22Rv1 (cell line): ENCODE measurements around the gene COL27A1.

ENCODE experiments used
- H3K27ac ChIP-seq: fragments of 450-650 bp; 2 replicates; pipeline ENCODE4 v1.5.1; 2017
- ZFX ChIP-seq: fragments of 450-650 bp; IDR thresholded peaks from 2 replicates; pipeline ENCODE4 v1.6.1; 2017; ENCODE audit warnings: antibody characterized with exemption, borderline replicate concordance
- TF ChIP-seq, protein P1 (sequence below): fragments of 450-650 bp; IDR thresholded peaks from 2 replicates; pipeline ENCODE4 v1.5.1; 2017; ENCODE audit warnings: mild to moderate bottlenecking

The COL27A1 gene

DNA sequence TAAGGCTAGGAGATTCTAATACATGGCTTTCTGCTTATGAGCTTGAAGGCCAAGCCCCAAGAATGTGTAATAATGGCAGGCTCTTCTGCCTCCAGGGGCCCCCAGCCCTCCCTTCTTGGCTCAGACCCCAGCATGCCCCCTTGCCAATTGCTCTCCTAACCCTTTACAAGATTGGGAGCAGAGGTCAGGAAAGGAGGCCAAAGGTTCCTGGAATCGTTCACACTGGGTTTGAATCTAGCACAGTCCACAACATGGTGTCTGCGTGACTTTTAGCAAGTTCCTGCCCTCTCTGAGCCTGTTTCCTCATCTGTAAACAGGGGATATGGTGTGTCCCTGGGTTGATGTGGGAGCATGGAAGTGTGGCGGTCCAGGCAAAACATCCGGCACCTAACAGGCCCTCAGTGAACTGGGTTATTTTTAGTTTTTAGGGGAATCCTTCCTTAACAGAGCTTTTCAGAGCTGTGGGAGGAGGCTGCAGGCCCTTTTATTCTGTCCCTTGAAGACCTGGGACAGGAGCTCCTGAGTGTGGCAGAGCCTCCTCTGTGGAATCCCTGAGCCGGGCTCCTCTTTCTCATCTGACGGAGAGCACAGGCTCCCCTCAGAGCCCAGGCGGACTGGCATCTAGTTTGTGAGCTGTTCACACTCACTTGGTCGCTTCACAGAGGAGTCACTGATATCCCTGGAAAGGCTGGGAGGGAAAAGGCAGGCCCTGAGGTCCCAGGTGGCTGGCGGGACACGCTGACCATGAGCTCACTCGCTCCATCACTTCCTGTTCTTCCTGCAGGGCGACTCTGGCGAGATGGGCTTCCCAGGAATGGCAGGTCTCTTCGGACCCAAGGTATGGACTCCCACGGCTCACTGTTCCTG, 144.2 kb downstream of the COL27A1 start:
- TF ChIP-seq ZFX: no peak
- TF ChIP-seq, protein P1, sequence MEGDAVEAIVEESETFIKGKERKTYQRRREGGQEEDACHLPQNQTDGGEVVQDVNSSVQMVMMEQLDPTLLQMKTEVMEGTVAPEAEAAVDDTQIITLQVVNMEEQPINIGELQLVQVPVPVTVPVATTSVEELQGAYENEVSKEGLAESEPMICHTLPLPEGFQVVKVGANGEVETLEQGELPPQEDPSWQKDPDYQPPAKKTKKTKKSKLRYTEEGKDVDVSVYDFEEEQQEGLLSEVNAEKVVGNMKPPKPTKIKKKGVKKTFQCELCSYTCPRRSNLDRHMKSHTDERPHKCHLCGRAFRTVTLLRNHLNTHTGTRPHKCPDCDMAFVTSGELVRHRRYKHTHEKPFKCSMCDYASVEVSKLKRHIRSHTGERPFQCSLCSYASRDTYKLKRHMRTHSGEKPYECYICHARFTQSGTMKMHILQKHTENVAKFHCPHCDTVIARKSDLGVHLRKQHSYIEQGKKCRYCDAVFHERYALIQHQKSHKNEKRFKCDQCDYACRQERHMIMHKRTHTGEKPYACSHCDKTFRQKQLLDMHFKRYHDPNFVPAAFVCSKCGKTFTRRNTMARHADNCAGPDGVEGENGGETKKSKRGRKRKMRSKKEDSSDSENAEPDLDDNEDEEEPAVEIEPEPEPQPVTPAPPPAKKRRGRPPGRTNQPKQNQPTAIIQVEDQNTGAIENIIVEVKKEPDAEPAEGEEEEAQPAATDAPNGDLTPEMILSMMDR: no peak

DNA sequence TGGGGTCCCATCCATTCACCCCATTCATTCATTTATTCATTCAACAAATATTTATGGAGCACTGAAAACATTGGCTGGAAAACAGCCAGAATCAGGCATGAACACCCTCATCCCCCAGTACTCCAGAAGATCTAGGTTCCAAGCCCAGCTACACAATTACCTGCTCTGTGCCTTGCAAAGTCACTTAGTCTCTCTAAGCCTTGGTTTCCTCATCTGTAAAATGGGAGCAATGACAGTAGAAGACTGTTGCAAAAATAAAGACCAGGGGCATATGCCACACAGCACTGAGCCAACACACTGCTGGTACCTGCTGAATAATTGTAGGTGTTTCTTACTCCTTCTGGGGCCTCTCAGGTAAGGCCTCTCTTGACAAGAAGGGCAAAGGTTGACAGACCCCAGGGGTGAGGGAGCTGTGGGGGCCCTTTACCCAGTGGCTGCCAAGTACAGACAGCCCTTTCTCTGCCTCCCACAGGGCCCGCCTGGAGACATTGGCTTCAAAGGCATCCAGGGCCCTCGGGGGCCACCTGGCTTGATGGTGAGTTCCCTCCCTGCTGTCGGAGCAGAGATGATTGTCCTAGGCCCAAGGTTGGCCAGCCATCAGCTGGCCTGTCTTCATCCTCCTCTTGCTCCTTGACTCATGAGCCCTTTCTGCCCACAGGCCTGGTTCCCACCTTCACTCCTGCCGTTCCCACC, 145.0 kb downstream of the COL27A1 start:
- TF ChIP-seq, protein P1: no peak
- TF ChIP-seq ZFX: no peak
- H3K27ac ChIP-seq: no peak overlapping the region

More for the DNA sequence above, 144.2 kb downstream of the COL27A1 start:
- H3K27ac ChIP-seq: no peak overlapping the region

- TF ChIP-seq, protein P1: no peak
- TF ChIP-seq ZFX: no peak
- no peak overlapping the region for H3K27ac ChIP-seq
Measured at GRCh38 chr9:114300846-114301797, 145.8 kb downstream of the COL27A1 start.

DNA sequence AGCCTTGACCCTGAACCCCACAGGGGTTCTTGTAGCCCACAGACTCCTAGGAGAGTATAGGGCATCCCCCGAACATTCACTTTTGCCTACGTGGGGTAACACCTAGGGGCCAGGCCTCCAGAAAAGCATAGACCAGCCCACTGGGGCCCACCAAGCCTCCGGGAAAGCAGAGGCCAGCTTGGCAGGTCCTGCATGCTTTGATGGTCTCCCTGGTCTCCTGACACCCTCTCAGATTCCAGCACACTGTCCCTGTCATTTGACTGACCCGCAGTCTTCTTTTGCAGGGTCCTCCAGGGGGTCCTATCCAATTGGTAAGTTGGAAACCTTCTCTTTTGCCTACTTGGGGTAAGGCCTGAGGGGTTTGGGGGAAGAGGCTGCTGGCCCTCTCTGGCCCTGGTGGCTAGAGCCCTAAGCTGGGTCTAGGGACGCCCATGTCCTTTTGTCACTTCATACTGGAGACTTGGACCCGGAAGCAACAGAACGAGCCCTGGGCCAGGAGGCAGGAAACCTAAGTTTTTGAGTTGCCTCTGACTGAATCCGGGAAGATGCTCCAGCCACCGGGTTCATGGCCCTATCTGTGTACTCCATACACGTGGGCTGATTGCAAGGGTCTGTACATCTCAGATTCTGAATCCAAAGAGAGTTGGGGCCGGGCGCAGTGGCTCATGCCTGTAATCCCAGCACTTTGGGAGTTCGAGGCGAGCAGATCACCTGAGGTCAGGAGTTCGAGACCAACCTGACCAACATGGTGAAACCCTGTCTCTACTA, 146.6 kb downstream of the COL27A1 start:
- H3K27ac ChIP-seq: no peak overlapping the region
- TF ChIP-seq ZFX: no peak
- TF ChIP-seq, protein P1: no peak

GRCh38 chr9:114302727-114303126, 147.4 kb downstream of the COL27A1 start:
- no peak for TF ChIP-seq ZFX
- TF ChIP-seq, protein P1: no peak
- H3K27ac ChIP-seq: no peak overlapping the region

DNA sequence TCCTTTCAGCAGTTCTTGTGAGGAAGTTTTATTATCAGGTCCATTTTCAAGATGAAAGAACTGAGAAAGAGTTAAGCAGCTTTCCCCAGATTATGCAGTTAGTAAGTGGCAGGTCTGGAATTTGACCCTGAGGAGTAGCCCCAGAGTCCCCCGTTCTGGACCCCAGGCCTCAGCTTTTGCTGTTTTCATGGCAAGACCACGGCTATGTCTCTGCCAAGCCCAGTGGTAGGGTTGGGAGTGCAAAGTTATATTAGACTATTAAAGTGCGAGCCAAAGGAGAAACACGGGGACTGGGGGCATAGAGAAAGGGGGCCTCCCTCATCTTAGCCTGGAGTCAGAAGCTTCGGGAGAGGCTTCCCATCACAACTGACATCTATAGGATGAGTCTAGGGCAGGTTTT, 148.2 kb downstream of the COL27A1 start:
- TF ChIP-seq ZFX: no peak
- TF ChIP-seq, protein P1: no peak
- no peak overlapping the region for H3K27ac ChIP-seq
